NK-92 (cell line): ENCODE results near the gene ZBTB34.

Experiments used
- DNase-seq: peaks from one replicate; lab custom pipeline; 2025; ENCODE audit not compliant: unreplicated experiment; lab: John Stamatoyannopoulos, UW

The ZBTB34 gene

DNA sequence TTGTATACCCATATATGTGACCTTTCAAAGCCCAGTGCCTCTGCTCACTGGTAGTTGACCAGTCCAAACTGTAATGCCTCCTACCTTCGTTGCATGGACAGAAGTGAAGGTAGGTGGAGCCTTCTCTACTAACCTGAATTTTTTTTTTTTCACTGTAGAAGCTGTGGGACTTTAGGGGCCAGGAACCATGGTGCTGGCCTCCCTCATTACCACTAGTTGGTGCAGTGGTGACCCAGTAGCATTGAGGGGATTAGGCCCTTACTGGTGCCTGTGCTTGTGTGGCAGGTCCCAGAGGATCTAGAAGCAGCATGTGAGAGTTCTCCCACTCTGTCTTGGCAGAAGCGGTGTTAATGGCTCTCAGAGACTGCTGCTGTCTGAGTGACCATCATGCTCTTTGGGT is 56.5 kb downstream of the ZBTB34 start:
- DNase-seq = no peak

DNA sequence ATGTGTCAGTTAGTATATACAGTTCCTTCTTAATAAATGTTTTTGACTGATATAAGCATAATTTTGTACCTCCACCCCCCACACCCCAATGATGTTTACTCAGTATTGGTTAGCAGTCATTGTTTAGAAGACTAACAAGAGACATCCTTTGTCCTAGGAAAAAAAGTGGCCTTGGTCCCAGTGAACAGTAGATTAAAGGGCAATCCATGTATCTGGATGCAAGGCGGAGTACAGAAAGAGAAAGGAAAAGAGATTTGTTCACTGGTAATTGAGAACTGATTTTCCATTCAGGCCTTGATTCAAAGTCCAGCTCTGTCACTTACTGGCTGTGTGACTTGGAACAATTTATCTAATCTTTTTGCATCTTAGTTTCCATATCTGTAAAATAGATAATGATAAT is 58.8 kb downstream of the ZBTB34 start:
- DNase-seq = no peak

DNA sequence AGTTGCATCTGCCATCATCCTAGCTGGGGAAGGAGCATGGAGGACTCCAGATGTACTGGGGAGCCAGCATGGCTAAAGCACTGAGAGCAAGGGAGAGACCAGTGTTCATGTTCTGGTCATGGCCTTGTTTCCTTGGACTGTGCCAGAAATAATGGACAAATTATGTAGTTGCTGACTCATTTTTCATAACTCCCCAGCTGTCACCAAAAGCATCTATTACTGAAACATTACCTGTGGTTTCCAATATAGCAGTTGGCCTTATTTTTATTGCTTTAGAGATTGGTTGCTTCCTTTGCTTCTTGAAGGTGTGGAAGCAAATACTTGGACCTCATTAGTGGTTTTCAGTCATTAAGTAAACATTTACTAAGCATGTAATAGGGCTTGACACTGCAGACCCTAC is 65.4 kb downstream of the ZBTB34 start:
- DNase-seq = no peak

DNA sequence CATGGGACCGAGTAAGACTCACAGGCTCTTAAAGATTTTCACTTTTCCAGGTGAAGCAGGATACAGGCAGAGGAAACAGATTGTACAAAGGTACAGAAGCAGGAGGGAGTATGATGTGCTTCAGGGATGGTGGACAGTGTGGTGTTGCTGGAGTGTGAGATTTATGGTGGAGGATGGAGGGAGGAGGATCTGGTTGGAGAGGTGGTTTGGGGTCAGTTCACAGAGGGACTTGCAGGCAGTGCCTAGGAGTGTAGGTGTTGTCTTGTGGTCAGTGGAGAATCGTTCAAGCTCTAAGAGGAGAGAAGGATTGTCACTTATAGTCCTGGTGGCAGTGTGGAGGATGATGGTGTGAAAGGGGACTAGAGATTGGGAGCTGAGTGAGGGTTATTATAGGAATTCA is 65.9 kb downstream of the ZBTB34 start:
- DNase-seq = no peak

DNA sequence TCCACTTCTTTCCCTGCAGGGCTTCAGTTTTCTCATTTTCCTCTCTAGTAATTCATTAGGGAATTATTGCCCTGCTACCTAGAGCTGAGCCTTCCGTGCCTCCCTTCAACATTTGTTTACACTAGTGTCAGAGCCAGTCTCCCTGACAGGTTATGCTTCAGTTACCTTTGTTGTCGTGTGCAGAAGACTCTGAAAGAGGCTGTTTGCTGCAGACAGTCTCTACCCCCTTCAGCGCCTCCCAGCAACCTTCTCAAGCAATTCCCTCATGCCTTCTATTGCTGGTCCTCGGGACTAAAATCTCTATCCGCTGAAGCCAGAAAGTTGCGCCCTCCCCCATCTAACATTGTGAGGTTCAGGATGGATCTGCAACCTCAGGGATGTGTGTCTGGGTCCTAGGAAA is 67.0 kb downstream of the ZBTB34 start:
- no peak for DNase-seq

DNA sequence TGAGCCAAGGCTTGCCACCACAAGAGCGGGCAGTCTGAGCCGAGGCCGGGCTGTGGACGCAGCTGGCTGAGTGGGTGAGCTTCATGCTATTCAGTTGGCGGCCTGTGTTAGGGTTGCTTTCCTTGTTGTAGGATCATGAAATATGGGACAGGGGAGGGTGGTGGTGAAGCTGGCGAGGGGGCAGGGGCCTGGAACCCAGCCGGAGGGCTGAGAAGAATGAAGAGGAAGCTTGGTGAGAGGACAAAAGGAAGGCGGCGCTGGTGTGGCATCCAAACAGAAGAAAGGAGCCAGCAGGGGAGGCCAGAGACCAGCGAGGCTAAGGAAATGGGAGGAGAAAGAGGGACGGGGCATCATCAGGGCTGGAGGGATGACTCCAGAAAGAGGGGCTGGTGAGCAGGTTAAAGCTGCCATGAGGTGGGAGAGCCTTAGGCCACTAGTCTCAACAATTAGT is 72.5 kb downstream of the ZBTB34 start:
- no peak for DNase-seq

DNA sequence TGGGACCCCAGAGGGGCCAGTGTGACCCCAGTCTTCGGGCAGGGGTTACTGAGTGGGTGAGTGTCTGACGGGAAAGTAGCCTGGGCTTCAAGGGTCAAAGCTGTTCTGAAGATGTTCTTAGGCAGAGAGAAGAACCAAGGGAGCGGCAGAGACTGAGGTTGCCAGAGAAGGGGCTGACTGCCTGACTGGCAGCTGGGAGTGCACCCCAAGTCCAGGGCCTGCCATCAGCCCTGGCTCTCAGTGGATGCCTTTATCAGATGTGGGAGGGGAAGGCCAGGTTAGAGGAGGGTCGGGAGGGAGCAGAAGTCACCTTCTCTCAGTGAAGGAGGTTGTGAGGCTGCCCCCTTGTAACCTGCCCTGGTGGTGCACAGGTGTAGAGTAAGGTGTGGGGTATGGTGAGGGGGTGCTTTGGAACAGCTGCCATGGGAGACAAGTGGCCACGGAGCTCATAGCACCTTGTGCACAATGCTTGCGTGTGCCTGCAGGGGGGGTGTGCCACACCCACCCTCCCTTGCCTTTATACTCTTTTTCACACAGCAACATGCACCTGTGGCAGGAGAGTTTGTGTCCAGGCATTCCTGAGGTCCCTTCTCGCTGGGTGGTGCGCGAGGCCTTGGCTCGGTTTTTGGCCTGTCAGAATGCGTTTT is 73.0 kb downstream of the ZBTB34 start:
- no peak for DNase-seq

DNA sequence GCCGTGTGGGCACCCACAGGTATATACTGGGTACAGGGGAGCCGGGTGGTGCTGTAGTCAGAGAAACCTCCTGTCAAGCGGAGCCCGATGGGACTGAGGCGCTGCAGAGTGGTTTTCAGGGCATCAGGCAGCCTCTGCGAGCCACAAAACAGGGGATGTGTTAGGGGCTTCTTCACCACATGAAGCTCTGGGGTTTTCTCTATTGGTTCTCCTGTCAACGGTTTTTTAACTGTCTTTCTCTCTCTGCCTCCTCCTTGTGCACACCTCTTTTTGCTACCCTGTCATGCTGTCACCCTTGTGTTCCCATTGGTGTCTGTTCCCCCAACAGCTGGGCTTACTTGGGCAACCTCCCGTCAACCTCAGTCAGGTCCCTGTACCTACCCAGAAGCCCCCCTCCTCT is 74.0 kb downstream of the ZBTB34 start:
- DNase-seq = no peak
